ENCODE results near the gene MYADML2.

GRCh38 chr17:81992306-81993102 is 45.5 kb upstream of the MYADML2 start:
- TF ChIP-seq CTCF (IDR thresholded peaks at IDR 0.05) (no peak), EZH2 (IDR thresholded peaks at IDR 0.05) (no peak), EZH2phosphoT487 (IDR thresholded peaks at IDR 0.05) (no peak)

All from neural progenitor cell (in vitro differentiated cells).